K562 (cell line): ENCODE results near the gene RNPEPL1. TPM values are rescaled to one million over a fixed set of nuclear protein-coding genes. Genes with fewer than 3 reads are reported as not detected.

Experiments
- ATAC-seq: fragments of 200-7000 bp; cut with Tn5 transposase; 3 replicates; pipeline ENCODE4 v1.9.1; 2020; ENCODE audit warnings: moderate library complexity
- BruUV-seq: library from RNA; stranded (reverse); fragments of 400-500 nt; replicated peaks from 2 replicates; lab custom pipeline; 2021; lab: Mats Ljungman, UMichigan
- CTCF ChIA-PET: fragments of 300-600 bp; formaldehyde crosslinking; extraction: SDS; loops from one replicate; lab custom pipeline; 2021; ENCODE audit warnings: low intra/inter-chr PET ratio; lab: Yijun Ruan, JAX
- POLR2A ChIA-PET: fragments of 300-600, 350-650 bp; sonication (Branson Sonifier 250); formaldehyde crosslinking; extraction: SDS; loops from one replicate; lab custom pipeline; 2021; ENCODE audit warnings: antibody characterized with exemption, inconsistent platforms; lab: Yijun Ruan, JAX
- DNase-seq, 4 experiments: peaks; one replicate each; pipeline versions ENCODE4 v3.0.0 to v3.0.0-alpha.2; 2011 to 2018; ENCODE audit warnings: low spot score in 3 of 4, mixed read lengths in 3 of 4; ENCODE audit errors: extremely low read depth in 1 of 4
- FAIRE-seq: peaks from 2 replicates; lab custom pipeline; 2011; peaks lifted over from hg19 to GRCh38; lab: Jason Lieb, UNC
- H2AFZ ChIP-seq: 2 replicates; pipeline ENCODE4 v1.6.0; 2011; ENCODE audit warnings: low read depth, low read length, control low read depth, inconsistent platforms
- H3K27ac ChIP-seq: fragments of 200-600 bp; 3 replicates; pipeline ENCODE4 v1.8.0; 2011; ENCODE audit warnings: low read depth, mild to moderate bottlenecking, control low read depth, inconsistent platforms, low read length, moderate library complexity, mixed read lengths; ENCODE audit errors: extremely low read depth
- H3K27me3 ChIP-seq, 2 experiments: fragments of 300-600 bp in 1 of 2; 2 replicates in 1 of 2; 3 replicates in 1 of 2; pipeline versions ENCODE4 v1.6.0 to v1.8.0; 2011; ENCODE audit warnings: inconsistent platforms in 2 of 2, low read length in 2 of 2, mild to moderate bottlenecking in 1 of 2, mixed read lengths in 1 of 2, moderate library complexity in 1 of 2; ENCODE audit not compliant: control insufficient read depth in 2 of 2, insufficient read depth in 2 of 2
- H3K36me3 ChIP-seq: fragments of 300-600 bp; 3 replicates; pipeline ENCODE4 v1.8.0; 2011; ENCODE audit warnings: mild to moderate bottlenecking, low read length, inconsistent platforms; ENCODE audit not compliant: control insufficient read depth, insufficient read depth
- H3K4me1 ChIP-seq, 2 experiments: fragments of 200-600 bp in 1 of 2; replicated peaks in 1 of 2; 2 replicates in 1 of 2; 3 replicates in 1 of 2; pipeline versions ENCODE4 v1.5.1 to v1.8.0; 2011; ENCODE audit warnings: inconsistent platforms in 2 of 2, low read length in 2 of 2, mild to moderate bottlenecking in 1 of 2, mixed read lengths in 1 of 2, moderate library complexity in 1 of 2; ENCODE audit not compliant: control insufficient read depth in 2 of 2, insufficient read depth in 2 of 2
- H3K4me2 ChIP-seq: 2 replicates; pipeline ENCODE4 v1.6.1; 2011; ENCODE audit warnings: low read length, control low read depth, inconsistent platforms, mixed read lengths; ENCODE audit not compliant: insufficient read depth
- H3K4me3 ChIP-seq: fragments of 200-600 bp; sonication (generic), shearing (Covaris generic); 2 replicates; pipeline ENCODE4 v1.5.1; 2016; ENCODE audit warnings: control low read depth, inconsistent platforms
- H3K79me2 ChIP-seq: fragments of 200-600 bp; 3 replicates; pipeline ENCODE4 v1.8.0; 2011; ENCODE audit warnings: low read length, inconsistent platforms; ENCODE audit not compliant: control insufficient read depth, insufficient read depth
- H3K9ac ChIP-seq, 2 experiments: 2 replicates each; pipeline versions ENCODE4 v1.6.0 to v1.6.1; 2011; ENCODE audit warnings: low read depth in 2 of 2, low read length in 2 of 2, control low read depth in 1 of 2, inconsistent platforms in 1 of 2, mild to moderate bottlenecking in 1 of 2, mixed read lengths in 1 of 2; ENCODE audit not compliant: insufficient read depth in 1 of 2
- H3K9me1 ChIP-seq: one replicate; pipeline ENCODE4 v1.6.0; 2011; ENCODE audit warnings: inconsistent platforms, mild to moderate bottlenecking, low read length, moderate library complexity; ENCODE audit not compliant: control insufficient read depth, insufficient read depth
- H3K9me3 ChIP-seq: replicated peaks from 2 replicates; pipeline ENCODE4 v1.5.1; 2011; ENCODE audit warnings: low read depth, low read length, inconsistent platforms; ENCODE audit not compliant: control insufficient read depth, insufficient read depth
- H4K20me1 ChIP-seq: replicated peaks from 2 replicates; pipeline ENCODE4 v1.6.1; 2011; ENCODE audit warnings: low read length, inconsistent platforms, mixed read lengths; ENCODE audit not compliant: control insufficient read depth, insufficient read depth
- POLR2G ChIP-seq: fragments of 200-400 bp; formaldehyde crosslinking; IDR thresholded peaks from 2 replicates; pipeline ENCODE4 v1.6.1; 2017; ENCODE audit warnings: low read depth, mild to moderate bottlenecking, antibody characterized with exemption, low read length, moderate library complexity
- PTBP1 ChIP-seq: fragments of 200-400 bp; formaldehyde crosslinking; IDR thresholded peaks from 2 replicates; pipeline ENCODE4 v1.6.1; 2017; ENCODE audit warnings: low read depth, low read length
- RBFOX2 ChIP-seq: fragments of 200-400 bp; formaldehyde crosslinking; IDR thresholded peaks from 2 replicates; pipeline ENCODE4 v1.6.1; 2017; ENCODE audit warnings: low read depth, mild to moderate bottlenecking, low read length, moderate library complexity
- WGBS: fragments of 100-300 bp; shearing (Covaris generic); methylation state at CpG from one replicate; pipeline ENCODE4 v1.1.6; 2016; ENCODE audit warnings: low coverage, mixed read lengths; ENCODE audit not compliant: insufficient coverage; ENCODE audit errors: missing lambda C conversion rate; 5-methylcytosine and 5-hydroxymethylcytosine counted together
- in situ Hi-C: fragments of 300-500 bp; cut with MboI; formaldehyde crosslinking; loops from 4 replicates; pipeline ENCODE4 v1.15.0; 2018; ENCODE audit warnings: inconsistent platforms, mixed read lengths
- intact Hi-C: fragments of 100-400 bp; cut with micrococcal nuclease; formaldehyde crosslinking; loops from 2 replicates; pipeline ENCODE4 v1.14.2; 2022
- polyA plus RNA-seq, 8 experiments: library from polyadenylated mRNA; depleted of rRNA in 4 of 8; stranded (reverse) in 5 of 8; unstranded in 3 of 8; fragments of >200 nt; fragmentation: Nextera tagmentation in 2 of 8; fragmentation: Illumina TruSeq in 1 of 8; extraction: Ambion mirVana in 2 of 8; extraction: Trizol in 1 of 8; gene quantifications; 2 replicates each; pipeline versions ENCODE4 v1.2.1 to v1.2.3, GENCODE V29; 2011 to 2014; ENCODE audit warnings: inconsistent platforms in 1 of 8, missing spikeins in 1 of 8
- total RNA-seq, 7 experiments: library from RNA; depleted of rRNA in 6 of 7; stranded (reverse); fragments of >200 nt in 6 of 7; fragmentation: Illumina TruSeq in 2 of 7; extraction: Trizol in 2 of 7; gene quantifications; 2 replicates each; pipeline versions ENCODE4 v1.2.1 to v1.2.3, GENCODE V29; 2011 to 2021; ENCODE audit warnings: low replicate concordance in 1 of 7

Gene RNPEPL1
- total and polyA plus RNA-seq, 9 of the 15 experiments (the other 6 are each of a cell fraction or from before 2014, with no cell fraction given), result 0.07 to 38.7 (median 5.6) TPM

DNA sequence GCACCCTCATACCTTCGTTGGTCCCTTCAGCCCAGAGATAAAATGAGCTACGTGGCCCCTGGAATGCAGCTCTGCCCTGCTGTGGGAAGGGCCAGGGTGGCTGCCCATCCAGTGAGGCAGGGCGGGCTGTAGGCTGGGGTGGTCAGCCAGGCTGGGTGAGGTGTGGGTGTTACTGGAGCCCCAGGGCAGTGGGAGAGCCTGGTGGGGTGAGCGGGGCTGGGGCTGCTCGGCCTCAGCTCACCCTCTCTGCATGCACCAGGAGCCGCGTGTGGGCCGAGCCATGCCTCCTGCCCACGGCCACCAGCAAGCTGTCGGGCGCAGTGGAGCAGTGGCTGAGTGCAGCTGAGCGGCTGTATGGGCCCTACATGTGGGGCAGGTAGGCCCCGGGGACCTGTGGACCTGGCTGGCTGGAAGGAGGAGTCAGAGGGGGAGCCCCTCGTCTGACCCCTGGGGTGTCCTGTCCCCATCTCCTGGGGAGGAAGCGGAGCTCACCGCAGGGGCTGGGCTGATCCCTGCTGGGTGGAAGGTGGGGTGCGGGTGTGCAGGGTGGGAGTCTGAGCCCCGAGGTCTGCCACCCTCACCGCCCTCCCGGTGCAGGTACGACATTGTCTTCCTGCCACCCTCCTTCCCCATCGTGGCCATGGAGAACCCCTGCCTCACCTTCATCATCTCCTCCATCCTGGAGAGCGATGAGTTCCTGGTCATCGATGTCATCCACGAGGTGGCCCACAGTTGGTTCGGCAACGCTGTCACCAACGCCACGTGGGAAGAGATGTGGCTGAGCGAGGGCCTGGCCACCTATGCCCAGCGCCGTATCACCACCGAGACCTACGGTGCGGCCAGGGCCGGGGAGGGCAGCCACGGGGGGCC lies 5.5 kb downstream of the RNPEPL1 start:
- ATAC-seq (no peak), FAIRE-seq (no peak), DNase-seq (no peak)
- H3K9me3 ChIP-seq, result no peaks in the 10 kb centered on the region
- no peak overlapping the region for H3K4me3 ChIP-seq
- no peaks in the 10 kb centered on the region for H3K27me3 ChIP-seq
- H2AFZ ChIP-seq, result no peak overlapping the region
- H3K4me1 ChIP-seq, result peaks cover 6 to 53% of the 10 kb centered on the region in 2 experiments; a peak in 4 of 5 replicates
- no peaks in the 10 kb centered on the region for H4K20me1 ChIP-seq
- ChIA-PET CTCF (no interaction called here), POLR2A (interaction anchor here (1.3 kb wide), 1 partner anchor 13 kb away, joined by 6 read pairs; the partner anchor contains the start of gene CAPN10)
- peak; percentile 44 for TF ChIP-seq POLR2G
- TF ChIP-seq RBFOX2, result peak; percentile 36; the same call in 1 of the 2 replicates
- TF ChIP-seq PTBP1, result no peak
- H3K79me2 ChIP-seq, result peaks cover 28% of the 10 kb centered on the region
- intact Hi-C loops, result no loop called here
- no peak overlapping the region for H3K27ac ChIP-seq
- WGBS, result 90% methylated on average over 2 of the region's 37 CpGs
- no peak overlapping the region for H3K9ac ChIP-seq
- no TSS peak for BruUV-seq
- H3K36me3 ChIP-seq, result peaks cover 37% of the 10 kb centered on the region; the same call in 1 of the 3 replicates
- H3K9me1 ChIP-seq, result peaks cover under 1% of the 10 kb centered on the region
- H3K4me2 ChIP-seq, result no peak overlapping the region
- in situ Hi-C loops, result no loop called here
